Measurements from ENCODE around the gene ZNF362. TPM values are rescaled to one million over a fixed set of nuclear protein-coding genes. Genes with fewer than 3 reads are reported as not detected.
A peak's percentile ranks its signal among the peaks of the same experiment; 100 is the strongest.

ZNF362 gene
- total RNA-seq, 1 donor from 2014 or later, result 5.1 TPM

- DNase-seq (ENCODE audit: low read depth, low spot score), result no peak
Observed at GRCh38 chr1:33324677-33325575, 68.6 kb downstream of the ZNF362 start.

GRCh38 chr1:33326785-33327184 lies 70.5 kb downstream of the ZNF362 start:
- DNase-seq (ENCODE audit: low read depth, low spot score), result no peak

GRCh38 chr1:33327587-33328325 lies 71.5 kb downstream of the ZNF362 start:
- no peak for DNase-seq (ENCODE audit: low read depth, low spot score)

- DNase-seq (ENCODE audit: low read depth, low spot score), result no peak
Observed at GRCh38 chr1:33328817-33329216, 72.5 kb downstream of the ZNF362 start.

GRCh38 chr1:33329600-33330305 lies 73.5 kb downstream of the ZNF362 start:
- no peak for DNase-seq (ENCODE audit: low read depth, low spot score)

- DNase-seq (ENCODE audit: low read depth, low spot score), result no peak
Observed at GRCh38 chr1:33330361-33330890, 74.1 kb downstream of the ZNF362 start.

- no peak for DNase-seq (ENCODE audit: low read depth, low spot score)
Observed at GRCh38 chr1:33330906-33331305, 74.6 kb downstream of the ZNF362 start.

GRCh38 chr1:33331444-33332356 lies 75.4 kb downstream of the ZNF362 start:
- DNase-seq (ENCODE audit: low read depth, low spot score), result no peak

GRCh38 chr1:33332357-33332789 lies 76.1 kb downstream of the ZNF362 start:
- no peak for DNase-seq (ENCODE audit: low read depth, low spot score)

- no peak for DNase-seq (ENCODE audit: low read depth, low spot score)
Observed at GRCh38 chr1:33332881-33333280, 76.6 kb downstream of the ZNF362 start.

GRCh38 chr1:33334081-33334552 lies 77.8 kb downstream of the ZNF362 start:
- no peak for DNase-seq (ENCODE audit: low read depth, low spot score)

GRCh38 chr1:33335020-33335419 lies 78.7 kb downstream of the ZNF362 start:
- DNase-seq (ENCODE audit: low read depth, low spot score), result no peak

GRCh38 chr1:33336580-33336979 lies 80.3 kb downstream of the ZNF362 start:
- DNase-seq (ENCODE audit: low read depth, low spot score), result no peak

- no peak for DNase-seq (ENCODE audit: low read depth, low spot score)
Observed at GRCh38 chr1:33337441-33337840, 81.1 kb downstream of the ZNF362 start.

GRCh38 chr1:33338048-33338439 lies 81.8 kb downstream of the ZNF362 start:
- DNase-seq (ENCODE audit: low read depth, low spot score), result no peak

- DNase-seq (ENCODE audit: low read depth, low spot score), result no peak
Observed at GRCh38 chr1:33338440-33339211, 82.3 kb downstream of the ZNF362 start.

GRCh38 chr1:33339413-33339812 lies 83.1 kb downstream of the ZNF362 start:
- no peak for DNase-seq (ENCODE audit: low read depth, low spot score)

GRCh38 chr1:33341190-33341589 lies 84.9 kb downstream of the ZNF362 start:
- DNase-seq (ENCODE audit: low read depth, low spot score), result no peak

GRCh38 chr1:33342041-33342723 lies 85.9 kb downstream of the ZNF362 start:
- DNase-seq (ENCODE audit: low read depth, low spot score), result peak; percentile 89
